Diencephalon (tissue), 1 donor: ENCODE data around the gene GNA14. TPM values are rescaled to one million over a fixed set of nuclear protein-coding genes. Genes with fewer than 3 reads are reported as not detected.

Experiments
- small RNA-seq: library from RNA; depleted of rRNA; stranded (forward); fragments of <200 nt; gene quantifications from one replicate; pipeline ENCODE3, GENCODE V24; 2014
- total RNA-seq: library from RNA; depleted of rRNA; stranded (reverse); fragments of >200 nt; gene quantifications from one replicate; pipeline ENCODE4 v1.2.3, GENCODE V29; 2014

Gene GNA14
- 1.4 TPM for total RNA-seq

DNA sequence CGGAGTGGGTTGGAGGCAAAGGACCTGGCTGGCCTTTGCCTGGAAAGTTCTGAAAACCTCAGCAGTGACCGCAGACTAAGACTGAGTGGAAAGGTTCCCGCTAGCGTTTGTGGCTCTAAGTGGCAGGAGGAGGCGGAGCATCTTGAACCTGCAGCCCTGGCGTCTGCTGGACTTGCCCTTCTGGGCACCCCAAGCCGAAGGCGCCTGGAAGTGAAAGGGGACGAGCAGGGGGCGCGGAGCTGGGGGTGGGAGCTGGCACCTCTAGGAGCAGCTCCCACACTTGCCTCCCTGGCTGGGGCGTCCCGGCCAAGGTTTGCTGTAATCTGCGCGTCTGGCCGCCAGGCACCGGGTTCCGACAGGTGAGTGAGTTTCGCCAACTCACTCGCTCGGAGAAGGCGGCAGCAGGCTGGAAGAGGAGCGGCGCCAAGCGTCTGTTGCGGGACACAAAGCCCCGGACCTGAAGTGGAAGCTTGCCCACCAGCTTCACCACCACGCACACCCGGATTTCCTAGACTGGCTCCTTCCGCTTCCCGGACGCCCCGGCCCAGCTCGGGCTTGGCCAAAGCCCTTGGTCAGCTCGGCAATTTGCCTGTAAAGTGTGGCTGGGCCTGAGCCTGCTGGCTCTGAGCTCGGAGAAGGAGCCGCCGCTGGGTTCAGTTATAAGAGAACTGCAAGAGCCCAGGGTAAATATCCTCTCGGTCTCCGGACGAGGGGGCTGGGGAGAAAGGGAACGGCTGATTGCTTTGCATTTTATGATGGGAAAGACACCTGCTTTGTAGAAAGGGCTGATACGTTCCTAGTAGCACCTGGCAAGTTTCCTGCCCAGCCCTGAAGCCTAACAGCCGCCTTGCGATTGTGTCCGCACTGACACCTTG, at the start of gene GNA14:
Gene GNA14 (minus strand): TSS at position 89 of the 875 bp plus-strand sequence. CDS start 529 bp downstream, outside the sequence.

Small RNA genes lying within 50 kb of the gene (small RNA-seq; reads per million reads assigned to genes)
- gene RNU6-1303P: not detected
